Amniotic stem cell (primary cell): ENCODE data around the gene FBXW2.

ENCODE experiments used
- DNase-seq: peaks from one replicate; lab custom pipeline; 2025; lab: John Stamatoyannopoulos, UW

FBXW2 gene

DNA sequence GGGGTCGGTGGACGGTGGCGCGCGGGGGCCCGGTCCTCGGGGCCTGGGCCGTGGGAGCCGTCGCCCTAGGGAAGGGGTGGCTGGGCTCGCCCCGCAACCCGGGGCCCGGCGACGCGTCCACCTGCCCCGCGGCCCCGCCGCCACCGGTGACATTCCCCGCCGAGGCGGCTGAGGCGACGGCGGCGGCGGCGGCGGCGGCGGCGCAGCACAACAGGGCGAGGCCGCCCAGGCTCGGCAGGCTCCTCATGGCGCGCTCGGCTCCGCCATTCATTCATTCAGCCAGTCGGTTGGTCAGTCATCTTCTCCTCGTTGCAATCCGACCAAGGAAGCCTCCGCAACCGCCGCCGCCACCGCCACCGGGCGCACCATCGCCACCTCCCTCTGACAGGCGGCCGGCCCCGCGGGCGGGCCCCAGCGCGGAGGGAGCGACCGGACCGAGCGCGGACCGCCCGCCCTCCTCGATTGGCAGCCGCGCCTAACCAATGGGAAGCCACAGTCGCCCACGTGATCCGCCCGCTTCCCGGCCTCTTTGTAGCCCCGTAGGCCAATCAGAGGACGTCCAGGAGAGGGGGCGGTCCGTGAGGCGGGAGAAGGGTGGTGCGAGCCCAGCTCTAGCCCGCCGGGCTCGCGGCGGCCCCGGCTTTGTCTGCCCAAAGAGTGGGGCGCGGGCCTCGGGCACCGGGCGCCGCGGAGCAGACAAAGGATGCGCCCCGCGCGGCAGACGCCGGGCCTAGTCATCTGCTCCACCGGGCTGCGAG is 78.9 kb downstream of the FBXW2 start, which contains the start of gene MEGF9:
TSS of gene MEGF9 (minus strand) at position 383 of the 758 bp plus-strand sequence. CDS start at position 271, 112 bp downstream.
- peak; percentile 98 for DNase-seq

DNA sequence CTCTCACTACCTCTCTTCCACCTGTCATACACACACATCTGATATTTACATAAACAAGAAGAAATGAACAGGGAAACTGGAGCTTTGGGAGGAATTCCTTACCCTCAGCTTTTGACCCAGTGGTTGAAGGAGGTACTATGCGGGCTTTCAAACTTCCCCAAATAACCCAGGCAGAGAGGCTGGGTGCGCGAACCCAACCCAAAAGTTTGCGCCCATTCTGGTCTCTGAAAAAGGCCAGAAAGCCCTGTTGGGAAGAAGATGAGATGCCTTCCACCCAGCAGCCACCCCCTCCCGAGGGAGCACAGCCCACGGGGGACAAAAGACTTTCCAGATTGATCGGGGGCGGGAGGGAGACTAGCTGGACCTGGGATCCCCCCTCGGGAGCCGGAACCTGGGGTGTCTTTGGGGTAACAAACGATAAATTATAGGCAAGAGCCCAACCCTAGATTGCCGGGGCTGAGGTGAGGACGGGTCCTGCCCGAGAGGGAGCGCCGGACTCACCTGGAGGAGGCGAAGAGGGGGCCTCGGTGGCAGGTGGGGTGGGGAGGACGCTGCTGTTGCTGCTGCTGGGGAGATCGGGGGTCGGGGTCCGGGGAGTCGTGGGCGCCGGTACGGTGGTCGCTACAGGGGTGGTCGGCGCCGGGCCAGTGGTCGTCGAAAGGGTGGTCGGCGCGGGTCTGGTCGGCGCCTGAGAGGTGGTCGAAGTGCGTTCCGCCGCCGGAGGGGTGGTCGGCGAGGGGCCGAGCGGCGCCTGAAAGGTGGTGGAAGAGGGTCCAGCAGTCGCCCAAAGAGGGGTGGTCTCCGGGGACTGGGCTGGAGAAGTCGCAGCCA is 79.7 kb downstream of the FBXW2 start:
- no peak for DNase-seq

DNA sequence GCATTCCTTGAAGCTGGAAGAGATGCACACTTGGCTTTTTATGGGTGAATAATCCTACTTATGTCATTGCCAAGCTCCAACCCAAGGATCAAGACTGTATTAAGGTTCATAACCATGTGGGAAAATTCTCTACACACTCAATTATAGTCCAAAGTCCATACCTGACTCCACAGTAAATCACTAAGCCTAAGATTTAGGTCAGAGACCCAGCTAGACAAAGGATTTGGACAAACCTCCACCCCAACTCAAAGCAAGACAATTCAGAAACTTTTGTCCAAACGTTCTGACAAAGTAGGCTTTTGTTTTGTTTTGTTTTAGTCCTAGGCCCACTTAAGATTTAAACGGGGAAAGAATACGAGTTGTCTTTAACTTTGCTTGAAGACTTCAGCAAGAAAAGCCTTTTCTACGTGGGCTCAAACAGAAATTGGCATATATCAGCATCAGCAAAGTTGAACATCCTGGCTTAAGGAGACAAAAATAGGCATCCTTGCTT is 80.6 kb downstream of the FBXW2 start:
- DNase-seq: no peak

DNA sequence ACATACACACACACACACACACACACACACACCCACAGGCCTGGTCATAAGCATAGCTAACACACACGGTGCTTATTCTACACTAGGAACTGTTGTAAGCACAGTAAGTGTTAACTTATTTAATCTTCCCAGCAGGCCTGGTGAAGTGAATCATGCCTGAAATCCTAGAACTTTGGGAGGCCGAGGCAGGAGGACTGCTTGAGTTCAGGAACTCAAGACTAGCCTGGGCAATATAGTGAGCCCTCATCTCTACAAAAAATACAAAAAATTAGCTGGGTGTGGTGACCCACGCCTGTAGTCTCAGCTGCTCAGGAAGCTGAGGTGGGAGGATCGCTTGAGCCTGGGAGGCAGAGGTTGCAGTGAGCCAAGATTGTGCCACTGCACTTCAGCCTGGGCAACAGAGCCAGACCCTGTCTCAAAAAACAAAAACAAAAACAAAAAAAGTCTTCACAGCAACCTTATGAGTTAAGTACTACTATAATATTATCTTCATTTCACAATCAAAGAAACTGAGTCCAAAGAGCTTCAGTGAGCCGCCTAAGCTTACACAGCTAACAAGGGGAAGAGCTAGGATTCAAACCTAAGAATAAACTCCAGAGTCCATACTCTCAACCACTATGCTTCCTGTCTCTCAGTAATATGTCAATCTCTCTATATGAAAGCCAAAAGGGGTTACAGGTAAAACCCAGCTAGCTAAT is 81.2 kb downstream of the FBXW2 start:
- DNase-seq: no peak

DNA sequence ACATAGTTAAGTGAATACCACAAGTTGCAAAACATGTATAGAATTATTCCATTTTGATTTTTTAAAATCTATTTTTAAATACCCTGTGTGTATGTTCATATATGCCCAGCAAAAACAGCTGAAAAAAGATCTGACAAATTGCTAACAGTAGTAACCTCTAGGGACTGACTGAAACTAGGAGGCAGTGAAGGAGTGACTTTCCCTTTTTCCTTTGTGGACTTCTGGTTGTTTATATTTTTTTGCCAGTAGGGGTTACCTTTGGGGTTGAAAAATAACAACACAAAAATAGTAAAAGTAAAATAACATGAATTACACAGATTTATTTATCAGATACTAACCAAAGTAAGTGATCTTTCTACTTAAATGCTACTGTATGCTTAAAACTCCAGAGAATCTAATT is 81.9 kb downstream of the FBXW2 start:
- no peak for DNase-seq

DNA sequence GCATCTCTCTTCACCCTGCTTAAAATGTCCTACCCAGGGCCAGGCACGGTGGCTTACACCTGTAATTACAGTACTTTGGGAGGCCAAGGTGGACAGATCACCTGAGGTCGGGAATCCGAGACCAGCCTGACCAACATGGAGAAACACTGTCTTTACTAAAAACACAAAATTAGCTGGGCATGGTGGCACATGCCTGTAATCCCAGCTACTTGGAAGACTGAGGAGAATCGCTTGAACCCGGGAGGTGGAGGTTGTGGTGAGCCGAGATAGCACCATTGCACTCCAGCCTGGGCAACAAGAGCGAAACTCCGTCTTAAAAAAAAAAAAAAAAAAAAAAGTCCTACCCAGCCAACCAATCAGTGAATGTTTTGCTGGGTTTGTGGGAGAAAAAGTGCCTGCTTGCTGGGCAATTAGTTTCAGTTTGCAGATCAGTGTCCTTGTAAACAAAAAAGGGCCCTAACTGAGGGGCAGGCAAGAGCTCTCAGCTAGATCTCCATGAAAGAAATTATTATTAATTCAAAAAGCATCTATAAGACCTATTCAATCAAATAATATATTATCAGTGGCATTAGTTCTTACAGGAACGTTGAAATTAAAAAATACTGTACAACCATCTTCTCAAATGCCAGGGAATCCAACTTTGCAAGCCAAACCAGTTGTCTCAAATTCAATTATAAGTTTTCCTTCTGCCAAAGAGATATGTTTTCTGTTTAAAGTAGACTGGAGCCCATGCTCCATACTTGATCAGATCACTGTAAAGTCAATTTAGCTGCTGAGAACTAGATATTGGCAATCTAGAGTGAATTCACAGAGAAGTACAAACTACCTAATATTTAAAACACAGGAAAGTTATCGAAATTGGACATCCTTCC is 82.9 kb downstream of the FBXW2 start:
- no peak for DNase-seq

DNA sequence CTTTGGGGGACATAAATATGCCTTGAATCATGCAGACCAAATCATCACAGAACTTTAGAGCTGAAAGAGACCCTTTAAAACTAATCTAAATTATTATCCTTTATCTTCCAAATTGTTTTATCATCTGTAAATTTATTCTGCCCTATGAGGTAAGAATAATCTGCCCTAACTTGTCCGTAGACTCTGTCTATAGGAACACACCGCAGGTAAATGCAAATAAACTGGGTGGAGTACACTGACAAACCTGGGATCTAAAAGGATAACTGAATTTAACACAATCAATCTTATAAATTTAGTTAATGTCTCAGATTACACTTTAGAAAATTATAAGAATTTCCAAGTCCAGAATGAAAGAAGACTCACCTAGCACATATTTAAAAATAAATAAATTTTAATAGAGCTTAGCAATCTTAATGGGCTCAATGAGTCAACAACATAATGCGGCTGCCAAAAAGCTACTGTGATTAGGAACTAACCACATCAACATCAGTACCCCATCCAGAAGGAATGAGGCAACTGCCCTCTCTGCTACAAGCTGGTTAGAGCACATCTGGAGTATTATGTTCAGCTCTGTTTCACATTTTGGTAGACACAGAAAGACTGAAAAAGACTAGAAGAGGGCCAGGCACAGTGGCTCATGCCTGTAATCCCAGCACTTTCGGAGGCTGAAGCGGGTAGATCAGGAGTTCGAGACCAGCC is 84.5 kb downstream of the FBXW2 start:
- DNase-seq: no peak

DNA sequence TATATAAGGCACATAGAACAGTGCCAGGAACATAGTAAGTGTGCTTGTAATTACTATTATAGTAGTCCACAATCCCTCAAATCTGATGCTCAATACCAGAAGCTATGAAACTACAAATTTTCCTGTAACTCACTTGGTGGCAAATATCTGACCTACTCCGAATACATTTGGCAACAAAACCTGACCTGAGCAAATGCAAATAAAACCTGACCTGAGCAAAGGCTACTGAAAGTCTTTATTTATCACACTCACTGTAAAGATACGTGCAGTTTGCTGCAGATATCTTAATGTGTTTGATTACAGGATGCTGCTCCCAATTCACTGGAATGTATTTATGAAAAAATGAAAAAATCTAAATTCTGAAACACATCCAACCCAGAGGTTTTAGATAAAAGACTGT is 86.0 kb downstream of the FBXW2 start:
- DNase-seq: no peak
